Ureter (tissue), 1 donor: ENCODE measurements around the gene ITLN2. TPM values are rescaled to one million over a fixed set of nuclear protein-coding genes. Genes with fewer than 3 reads are reported as not detected.
"Not testable (repeated sequence)": the region's sequence is repeated elsewhere in the genome, so short reads cannot be mapped to it uniquely, and the experiment has no call there.

ENCODE experiments used
- DNase-seq: peaks from one replicate; pipeline ENCODE4 v3.0.0-alpha.2; 2020; ENCODE audit warnings: low spot score
- total RNA-seq: library from RNA; stranded (reverse); gene quantifications from one replicate; pipeline ENCODE4 v1.2.4, GENCODE V29; 2023
- donor health status: DM: yes; HTN: yes; CAD: no.

Gene ITLN2
- total RNA-seq: not detected

GRCh38 chr1:160954158-160955104, at the start of gene ITLN2:
TSS of gene ITLN2 (minus strand) at chr1:160954809. CDS start at chr1:160954741, 68 bp downstream.
- no peak for DNase-seq

DNA sequence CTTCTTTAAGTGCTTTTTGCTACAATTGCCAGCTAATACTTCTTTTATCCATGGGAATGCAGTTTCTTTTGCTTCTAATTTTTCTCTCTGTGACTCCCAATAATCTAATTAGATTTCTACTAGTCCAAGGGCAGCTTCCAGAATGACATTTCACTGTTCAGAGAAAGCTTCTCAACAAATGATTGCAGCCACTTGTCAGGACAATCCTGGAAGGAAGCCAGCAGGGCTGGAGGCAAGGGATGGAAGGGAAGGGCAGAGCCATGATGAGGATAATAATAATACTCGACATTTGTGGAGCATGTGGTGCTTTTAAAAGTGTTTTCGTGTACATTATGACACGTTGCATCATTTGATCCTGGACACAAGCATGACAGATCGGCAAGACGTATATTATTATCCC, 46.9 kb upstream of the ITLN2 start:
- DNase-seq: no peak

DNA sequence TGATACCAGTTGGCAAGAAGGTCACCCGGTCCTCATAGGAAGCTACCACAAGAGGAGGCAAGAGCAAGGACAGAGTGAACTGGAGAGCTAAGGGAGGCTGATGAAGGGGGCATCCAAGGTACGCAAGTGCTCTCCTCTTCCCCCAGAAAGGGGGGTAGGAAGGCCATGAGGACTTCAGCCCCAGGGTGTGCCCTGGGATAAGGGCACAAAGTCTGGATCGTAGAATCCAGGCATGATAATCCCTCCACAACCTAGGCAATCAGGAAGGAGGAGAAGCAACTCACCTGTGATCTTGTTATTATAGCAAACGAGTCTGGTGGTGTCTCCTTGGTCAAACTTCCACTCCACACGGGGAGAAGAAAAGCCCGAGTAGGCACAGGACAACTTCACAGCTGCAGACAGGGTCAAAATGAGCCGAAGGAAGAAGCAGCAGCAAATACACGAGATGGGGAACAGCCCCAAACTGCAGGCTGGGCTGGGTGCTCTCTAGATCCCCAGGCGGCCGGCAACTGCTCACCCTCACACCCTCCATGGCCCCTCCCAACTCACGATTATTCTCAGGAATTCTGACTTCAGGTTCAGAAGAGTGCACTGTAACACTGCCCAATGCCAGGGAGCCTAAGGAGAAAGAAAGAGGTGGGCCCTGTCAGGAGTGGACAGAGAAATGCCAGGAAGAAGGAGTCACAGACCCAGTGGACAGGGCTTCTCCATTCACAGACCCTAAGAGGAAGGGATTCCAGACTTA, 46.3 kb upstream of the ITLN2 start:
- no peak for DNase-seq

DNA sequence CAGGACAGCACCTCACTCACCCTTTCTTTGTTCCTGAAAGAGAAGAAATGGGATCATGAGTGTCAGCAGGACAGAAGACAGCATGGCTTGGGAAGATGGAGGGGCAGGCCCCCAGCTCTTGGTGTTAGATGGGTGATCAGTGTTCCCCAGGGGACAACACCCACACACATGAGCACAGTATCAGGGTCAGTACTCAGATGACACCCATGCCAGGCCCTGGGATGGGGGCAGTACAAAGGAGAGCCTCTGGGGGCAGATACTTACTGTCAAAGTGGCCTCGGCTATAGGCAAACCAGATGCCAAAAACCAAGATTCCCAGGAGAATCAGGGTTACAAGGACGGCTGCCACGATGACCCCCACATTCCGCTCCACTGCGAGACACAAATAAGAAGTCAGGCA, 44.8 kb upstream of the ITLN2 start:
- no peak for DNase-seq

DNA sequence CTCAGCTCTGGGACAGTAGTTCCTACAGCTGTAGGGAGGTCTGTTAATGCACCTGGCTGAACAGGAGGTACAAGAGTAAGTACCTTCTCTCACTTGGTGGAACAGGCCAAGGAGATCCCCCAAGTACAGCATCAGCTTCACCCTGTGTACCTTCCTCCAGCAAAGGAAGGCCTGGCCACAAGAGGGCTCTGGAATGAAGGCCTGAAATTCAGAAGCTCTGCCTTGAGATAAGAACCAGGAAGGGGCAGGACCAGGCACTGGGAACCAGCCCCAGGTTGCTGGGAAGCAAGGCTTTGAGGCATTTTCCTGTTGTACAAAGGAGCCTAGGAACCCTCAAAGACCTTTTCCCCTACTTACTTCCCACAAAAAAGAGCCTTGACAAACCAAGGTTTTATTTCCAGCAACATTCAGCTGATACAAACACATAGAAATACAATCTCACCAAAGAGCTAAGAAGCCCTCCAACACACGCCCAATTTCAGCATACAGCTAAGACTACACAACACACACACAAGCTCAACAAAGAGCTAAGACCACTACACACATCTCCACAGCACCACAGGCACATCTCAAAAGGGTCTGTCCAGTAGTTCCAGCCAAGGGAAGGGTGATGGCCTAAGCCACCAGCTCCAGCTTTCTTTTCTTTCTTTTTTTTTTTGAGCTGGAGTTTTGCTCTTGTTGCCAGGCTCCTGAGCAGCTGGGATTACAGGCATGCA, 42.9 kb upstream of the ITLN2 start:
- DNase-seq: peak; percentile 74

- no peak for DNase-seq
Observed at GRCh38 chr1:160996178-160996577, 41.6 kb upstream of the ITLN2 start.

GRCh38 chr1:160993544-160994193, 39.1 kb upstream of the ITLN2 start:
- DNase-seq: no peak

DNA sequence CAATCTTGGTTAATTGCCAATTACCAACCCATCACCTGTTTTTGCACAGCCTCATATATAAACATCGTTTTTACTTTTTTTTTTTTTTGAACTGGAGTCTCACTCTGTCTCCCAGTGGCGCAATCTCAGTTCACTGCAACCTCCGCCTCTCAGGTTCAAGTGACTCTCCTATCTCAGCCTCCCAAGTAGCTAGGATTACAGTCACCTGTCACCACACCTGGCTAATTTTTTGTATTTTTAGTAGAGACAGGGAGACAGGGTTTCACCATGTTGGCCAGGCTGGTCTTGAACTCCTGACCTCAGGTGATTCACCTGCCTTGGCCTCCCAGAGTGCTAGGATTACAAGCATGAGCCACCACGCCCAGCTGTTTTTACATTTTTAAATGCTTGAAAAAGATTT, 37.4 kb upstream of the ITLN2 start:
- not testable (repeated sequence) for DNase-seq

DNA sequence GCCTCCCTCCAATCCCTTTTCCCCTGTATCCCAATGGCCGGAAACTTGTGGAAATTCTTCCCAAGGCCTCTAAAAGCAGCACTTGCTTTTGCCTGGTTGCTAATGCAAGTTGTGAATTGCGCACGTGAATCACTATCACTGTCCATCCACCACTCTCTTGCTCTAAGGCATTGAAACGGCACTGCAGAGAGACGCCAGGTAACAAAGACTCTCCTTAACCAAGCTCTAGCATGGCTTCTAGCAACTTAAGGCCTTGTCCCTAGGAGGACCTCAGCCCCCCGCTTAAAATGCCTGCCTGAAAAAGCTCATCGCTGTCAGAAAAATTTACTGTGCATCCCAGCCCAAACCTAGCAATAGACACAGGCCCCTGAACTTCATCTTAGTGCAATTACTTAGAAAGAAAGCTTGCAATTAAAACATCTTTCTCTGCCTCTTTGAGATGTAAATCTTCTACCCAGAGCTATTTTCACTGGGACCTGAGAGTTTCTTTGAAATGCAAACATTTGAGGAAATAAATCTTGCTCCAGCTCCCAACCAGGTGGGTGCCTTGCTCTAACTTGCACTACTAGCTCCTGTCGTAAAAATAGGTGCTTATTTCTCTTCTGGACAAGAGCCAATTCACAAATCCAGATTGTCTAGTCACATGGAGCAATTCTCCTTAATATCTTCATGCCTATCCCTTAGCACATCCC, 32.9 kb upstream of the ITLN2 start:
- DNase-seq: no peak

GRCh38 chr1:160985723-160986122, 31.1 kb upstream of the ITLN2 start:
- no peak for DNase-seq

DNA sequence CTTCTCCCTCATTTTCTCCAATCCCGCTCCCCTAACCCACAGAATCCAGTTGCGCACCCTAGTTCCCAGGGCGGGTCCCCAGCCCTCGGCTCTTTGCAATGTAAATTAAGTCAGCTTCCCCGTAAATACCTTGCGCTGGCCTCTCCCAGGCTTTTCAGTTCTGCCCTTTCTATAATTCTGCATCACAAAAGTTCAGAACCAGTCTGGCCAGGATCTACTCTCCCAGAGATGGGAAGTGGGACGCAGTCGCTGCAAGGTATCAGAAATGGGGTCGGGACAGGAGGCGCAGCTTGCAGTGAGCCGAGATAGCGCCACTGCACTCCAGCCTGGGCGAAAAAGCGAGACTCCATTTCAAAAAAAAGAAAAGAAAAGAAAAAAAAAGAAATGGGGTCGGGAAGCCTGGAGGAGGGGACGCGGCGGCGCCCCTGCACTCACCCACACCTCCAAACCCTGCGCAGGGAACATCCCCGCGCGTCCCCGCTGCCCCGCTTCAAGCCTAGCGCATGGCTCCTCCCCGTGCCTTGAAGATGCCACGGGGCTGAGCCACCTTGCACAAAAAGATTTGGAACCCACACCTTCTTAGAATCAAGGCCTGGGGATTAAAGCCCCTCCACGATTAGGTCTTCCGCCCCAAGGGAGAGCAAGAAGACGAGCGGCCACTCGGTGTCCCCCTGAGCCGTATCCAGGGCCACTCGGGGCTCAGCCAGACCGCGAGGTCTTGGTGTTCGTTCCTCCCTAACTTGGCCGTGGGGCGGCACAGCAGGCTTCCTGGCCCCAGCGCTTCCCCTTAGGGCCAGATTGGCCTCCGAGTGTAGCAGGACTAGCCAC, 27.2 kb upstream of the ITLN2 start:
- DNase-seq: no peak

GRCh38 chr1:160979286-160979685, 24.7 kb upstream of the ITLN2 start:
- no peak for DNase-seq

DNA sequence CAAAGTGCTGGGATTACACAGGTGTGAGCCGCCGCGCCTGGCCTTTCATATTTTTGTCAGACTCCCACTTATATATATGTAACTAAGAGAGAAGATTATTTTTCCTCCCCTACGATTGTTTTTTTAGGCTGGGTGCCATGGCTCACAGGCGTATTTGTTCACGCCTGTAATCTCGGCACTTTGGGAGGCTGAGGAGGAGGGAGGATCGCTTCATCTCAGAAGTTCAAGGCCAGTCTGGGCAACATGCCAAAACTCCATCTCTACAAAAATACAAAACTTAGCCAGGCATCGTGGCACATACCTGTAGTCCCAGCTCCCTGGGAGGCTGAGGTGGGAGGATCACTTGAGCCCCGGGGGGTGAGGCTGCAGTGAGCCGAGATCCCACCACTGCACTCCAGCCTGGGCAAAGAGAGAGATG, 23.9 kb upstream of the ITLN2 start:
- no peak for DNase-seq

- no peak for DNase-seq
Observed at GRCh38 chr1:160975026-160975425, 20.4 kb upstream of the ITLN2 start.

DNA sequence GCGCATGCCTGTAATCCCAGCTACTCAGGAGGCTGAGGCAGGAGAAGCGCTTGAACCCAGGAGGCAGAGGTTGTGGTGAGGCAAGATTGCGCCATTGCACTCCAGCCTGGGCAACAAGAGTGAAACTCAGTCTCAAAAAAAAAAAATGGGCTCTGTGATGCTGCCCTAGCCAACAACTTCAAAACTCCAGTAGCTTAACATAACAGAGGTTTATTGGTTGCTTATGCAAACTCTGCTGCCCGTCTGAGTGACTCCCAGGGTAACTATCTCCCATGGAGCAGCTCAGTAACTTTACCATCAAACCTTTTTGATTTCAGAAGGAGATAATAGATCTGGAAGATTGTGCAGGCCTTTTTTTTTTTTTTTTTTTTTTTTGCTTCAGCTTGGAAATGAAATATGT, 18.9 kb upstream of the ITLN2 start:
- no peak for DNase-seq

- no peak for DNase-seq
Observed at GRCh38 chr1:160972939-160973338, 18.3 kb upstream of the ITLN2 start.

DNA sequence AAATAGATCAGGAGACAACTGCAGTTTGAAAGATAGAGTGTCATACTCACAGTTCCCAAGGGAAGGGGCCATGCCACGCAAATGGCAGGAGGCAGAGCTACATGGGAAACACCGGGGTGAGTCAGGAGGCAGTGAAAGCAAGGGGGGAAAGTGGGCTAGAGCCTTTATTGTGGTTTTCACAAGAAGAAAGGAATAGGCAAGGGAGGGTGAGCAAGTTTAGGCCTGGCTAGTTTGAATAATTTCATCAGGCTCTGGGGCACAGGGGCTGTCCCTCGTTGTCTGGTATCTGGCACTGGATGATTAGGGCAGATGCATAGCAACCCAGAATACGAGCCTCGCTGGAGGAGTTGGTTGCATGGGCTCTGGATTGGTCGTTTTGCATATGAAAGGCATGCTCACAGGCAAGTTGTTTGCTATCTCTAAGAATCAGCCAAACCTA, 17.0 kb upstream of the ITLN2 start:
- DNase-seq: no peak

- no peak for DNase-seq
Observed at GRCh38 chr1:160963521-160963920, 8.9 kb upstream of the ITLN2 start.

GRCh38 chr1:160961419-160961818, 6.8 kb upstream of the ITLN2 start:
- no peak for DNase-seq

DNA sequence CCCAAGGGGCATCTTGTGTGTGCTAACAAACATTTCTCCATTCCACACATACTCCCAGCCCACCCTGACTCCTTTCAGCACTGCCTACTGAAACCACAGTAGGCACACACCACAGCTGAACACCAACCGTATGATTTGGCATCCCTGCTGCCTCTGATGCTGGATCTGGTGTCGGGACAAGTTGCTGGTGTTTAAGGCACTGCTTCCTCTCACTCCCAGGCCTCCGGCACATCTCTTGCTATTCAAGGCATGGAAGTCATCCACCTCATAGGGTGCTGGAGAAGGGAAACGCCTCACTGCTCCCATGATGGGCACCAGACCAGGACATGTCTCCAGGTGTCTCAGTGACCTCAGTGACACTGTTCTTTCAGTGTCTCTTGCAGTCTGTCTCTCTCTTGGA, 2.4 kb upstream of the ITLN2 start:
- no peak for DNase-seq
